GM18505 (cell line): Measurements from ENCODE around the gene COPRS.
"Not testable (repeated sequence)": the region's sequence is repeated elsewhere in the genome, so short reads cannot be mapped to it uniquely, and the experiment has no call there.

Experiments
- ATAC-seq: cut with Tn5 transposase; IDR thresholded peaks from one replicate; pipeline ENCODE4 v1.9.1; 2021; ENCODE audit not compliant: unreplicated experiment
- POLR2A ChIP-seq: IDR thresholded peaks from 4 replicates; pipeline ENCODE4 v1.6.1; 2011; ENCODE audit warnings: borderline replicate concordance; ENCODE audit not compliant: insufficient read depth, insufficient read length; ENCODE audit errors: extremely low read depth

COPRS gene

DNA sequence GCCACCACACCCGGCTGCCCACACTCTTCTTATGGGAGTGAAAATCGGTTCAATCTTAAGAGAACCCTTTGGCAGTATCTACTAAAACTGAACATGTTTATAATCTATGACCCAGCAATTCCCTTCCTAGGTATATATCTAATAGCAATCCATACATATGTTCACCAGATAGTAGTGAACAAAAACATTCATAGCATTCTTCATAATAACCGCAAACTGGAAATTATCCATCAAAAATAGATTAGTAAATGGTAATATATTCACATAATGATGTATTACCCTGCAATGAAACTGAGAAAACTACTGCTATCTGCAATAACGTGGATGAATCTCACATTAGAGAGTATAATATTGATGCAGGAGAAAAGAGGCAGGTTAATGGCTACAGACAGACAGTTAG lies 23.1 kb downstream of the COPRS start:
- no peak for ATAC-seq
- no peak for TF ChIP-seq POLR2A

DNA sequence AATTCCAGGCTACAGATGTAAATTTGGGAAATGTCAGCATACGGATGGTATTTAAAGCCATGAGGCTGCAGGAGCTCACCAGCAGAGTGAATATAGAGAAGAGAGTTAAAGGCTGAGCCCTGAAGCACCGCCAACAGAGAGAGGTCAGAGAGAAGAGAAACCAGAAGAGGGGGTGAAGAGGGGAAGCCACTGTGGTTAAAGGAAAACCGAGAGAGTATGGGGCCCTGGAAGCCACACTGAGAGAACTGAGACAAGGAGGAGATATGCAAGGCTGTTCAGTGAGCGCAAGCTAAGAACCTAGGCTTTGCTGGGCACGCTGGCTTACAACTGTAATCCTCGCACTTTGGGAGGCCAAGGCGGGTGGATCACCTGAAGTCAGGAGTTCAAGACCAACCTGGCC lies 24.6 kb downstream of the COPRS start:
- ATAC-seq = peak; percentile 62

DNA sequence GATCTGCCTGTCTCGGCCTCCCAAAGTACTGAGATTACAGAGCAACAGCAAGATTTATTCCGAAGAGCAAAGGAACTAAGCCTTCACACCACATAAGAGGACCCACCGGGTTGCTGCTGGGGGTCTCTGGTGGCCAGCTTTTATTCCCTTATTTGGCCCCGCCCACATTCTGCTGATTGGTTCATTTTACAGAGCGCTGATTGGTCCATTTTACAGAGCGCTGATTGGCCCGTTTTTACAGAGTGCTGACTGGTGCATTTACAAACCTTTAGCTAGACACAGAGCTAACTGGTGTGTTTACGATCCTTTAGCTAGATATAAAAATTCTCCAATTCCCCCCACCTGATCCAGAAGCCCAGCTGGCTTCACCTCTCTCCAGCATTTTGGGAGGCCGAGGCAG lies 26.3 kb downstream of the COPRS start:
- ATAC-seq = no peak

More for the DNA sequence above, 24.6 kb downstream of the COPRS start:
- TF ChIP-seq POLR2A = no peak

DNA sequence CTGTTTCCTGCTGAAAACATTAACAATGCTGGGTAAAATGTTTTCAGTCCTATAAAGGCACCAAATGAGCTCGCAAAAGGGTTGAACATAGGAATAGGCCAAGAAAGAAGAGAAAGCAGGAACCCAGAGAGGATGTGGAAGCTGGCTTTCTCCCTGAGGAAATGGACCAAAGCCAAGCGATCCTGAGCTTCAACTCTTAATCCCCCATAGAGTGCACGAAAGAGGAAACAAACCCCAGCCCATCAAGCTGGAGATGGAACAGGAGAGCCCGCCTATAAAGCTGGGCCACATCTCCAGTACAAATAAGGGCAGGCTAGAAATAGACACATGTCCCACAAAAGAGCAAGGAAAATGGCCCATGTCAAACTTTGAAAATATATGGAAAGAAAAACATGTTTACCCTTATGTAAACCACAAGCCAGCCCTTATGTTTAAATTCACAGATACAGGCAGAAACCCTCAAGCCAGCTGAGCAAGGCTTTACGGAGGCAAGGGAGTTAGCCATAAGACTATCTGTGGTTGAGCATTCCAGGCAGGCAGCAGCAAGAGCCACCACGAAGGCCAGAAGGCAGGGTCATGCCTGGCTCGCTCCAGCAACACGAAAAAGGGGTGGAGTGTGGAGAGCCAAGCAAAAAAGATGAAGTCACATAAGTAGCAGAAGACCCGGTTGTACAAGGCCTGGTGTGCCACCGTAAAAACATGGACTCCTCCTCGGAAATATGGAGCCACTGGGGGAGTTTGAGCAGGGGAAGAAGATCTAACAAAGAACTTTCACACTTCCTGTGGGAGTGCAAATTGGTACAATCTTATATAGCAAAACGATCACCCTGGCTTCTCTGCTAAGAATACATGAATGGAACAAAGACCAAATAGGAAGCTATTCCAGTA lies 27.8 kb downstream of the COPRS start:
- ATAC-seq = no peak
- no peak for TF ChIP-seq POLR2A

More for the DNA sequence above, 26.3 kb downstream of the COPRS start:
- TF ChIP-seq POLR2A = no peak

DNA sequence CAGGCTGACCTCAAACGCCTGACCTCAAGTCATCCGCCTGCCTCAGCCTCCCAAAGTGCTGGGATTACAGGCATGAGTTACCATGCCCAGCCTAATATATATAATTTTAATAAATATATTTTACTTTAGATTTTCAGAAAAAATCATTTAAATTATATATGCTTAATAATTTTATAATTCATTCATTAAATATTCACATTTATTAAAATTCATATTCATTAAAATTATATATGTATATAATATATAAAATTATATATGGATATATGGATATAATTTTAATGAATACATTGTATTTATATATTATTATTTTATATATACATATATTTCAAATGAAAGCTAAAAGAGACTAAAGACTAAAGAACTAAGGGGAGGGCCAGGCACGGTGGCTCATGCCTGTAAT lies 29.4 kb downstream of the COPRS start:
- ATAC-seq = no peak
- TF ChIP-seq POLR2A = no peak

DNA sequence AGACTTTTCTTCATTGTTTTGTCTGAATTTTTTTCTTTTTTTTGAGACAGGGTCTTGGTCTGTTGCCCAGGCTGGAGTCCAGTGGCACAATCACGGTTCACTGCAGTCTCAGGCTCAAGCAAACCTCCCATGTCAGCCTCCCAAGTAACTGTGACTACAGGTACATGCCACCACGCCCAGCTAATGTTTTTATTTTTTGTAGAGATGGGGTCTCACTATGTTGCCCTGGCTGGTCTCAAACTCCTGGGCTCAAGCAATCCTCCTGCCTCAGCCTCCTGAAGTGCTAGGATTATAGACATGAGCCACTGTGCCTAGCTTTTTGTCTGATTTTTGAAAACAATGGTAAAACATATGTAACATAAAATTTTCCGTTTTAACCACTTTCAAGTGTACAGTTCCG lies 30.1 kb downstream of the COPRS start:
- ATAC-seq = not testable (repeated sequence)

DNA sequence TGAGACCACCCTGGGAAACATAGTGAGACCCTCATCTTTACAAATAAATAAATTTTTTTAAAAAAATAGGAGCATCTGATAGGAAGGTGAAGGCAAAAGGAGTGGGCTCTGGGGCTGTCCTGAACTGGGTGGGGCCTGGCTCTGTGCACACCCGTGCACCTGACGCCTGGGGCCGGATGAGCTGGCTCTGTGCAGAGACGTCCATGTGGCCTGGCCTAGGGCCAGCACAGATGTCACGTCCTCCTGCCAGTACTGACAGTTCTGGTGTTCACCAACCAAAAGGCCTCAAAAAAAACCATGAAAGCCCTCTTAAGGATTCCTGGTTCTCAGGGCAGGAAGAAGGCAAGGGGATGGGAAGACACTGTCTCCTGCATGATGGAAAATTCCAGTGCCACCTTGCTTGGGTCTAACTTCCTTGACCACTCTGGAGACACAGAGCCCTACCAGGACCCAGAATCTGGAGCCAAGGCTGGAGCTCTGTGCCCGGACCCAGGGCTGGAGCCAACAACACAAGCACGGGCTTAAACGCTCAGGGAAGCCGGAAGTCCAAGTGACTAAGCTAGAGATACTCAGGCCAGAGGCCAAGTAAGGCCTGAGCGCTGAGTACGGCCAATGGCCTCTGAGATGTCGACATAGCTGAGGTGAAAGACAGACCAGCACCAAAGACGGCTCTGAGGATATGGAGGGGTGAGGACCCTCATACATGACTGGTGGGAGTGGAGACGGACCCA lies 32.9 kb downstream of the COPRS start:
- ATAC-seq = no peak
- TF ChIP-seq POLR2A = no peak

DNA sequence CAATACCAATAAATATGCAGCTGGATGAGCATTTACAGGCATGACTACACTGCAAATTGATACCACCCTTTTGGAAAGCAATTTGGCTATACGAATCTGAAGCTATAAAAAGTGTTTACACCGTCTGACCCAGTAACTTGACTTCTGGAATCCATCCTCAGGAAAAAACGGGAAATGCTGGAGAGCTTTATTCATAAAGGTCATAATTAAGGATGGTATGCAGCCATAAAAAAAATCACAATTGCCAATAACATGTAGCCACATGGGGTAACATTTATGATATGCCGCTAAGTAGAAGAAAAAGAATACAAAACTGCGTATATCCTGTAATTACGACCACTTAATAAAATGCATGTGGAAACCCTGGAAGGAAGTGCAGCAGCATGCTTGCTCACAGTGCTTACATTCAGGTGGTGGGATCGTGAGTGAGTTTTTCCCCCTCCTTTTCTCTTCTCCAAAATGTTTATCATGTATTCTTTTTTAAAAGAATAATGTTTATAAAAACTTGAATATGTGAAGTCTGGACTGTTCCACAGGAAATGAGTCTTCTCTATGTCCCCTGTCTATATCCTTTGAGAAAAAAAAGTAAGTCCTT lies 34.2 kb downstream of the COPRS start:
- TF ChIP-seq POLR2A = no peak
- ATAC-seq = no peak

DNA sequence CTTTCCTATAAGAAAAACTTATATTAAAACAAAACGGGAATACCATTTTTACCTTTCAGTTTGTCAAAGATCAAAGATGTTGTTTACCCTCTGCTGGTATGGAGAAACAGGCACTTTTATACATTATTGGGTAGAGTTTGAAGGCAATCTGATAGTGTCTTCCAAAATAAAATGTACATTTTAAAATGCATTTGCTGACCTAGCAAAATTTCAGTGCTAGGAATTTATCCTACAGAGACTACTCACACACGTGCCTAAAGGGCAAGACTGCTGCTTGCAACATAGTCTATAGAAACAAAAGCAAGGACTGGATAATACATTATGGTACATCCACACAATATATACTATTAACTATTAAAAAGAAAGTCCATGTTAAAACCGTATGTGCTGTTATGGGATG lies 36.0 kb downstream of the COPRS start:
- no peak for TF ChIP-seq POLR2A
- no peak for ATAC-seq

DNA sequence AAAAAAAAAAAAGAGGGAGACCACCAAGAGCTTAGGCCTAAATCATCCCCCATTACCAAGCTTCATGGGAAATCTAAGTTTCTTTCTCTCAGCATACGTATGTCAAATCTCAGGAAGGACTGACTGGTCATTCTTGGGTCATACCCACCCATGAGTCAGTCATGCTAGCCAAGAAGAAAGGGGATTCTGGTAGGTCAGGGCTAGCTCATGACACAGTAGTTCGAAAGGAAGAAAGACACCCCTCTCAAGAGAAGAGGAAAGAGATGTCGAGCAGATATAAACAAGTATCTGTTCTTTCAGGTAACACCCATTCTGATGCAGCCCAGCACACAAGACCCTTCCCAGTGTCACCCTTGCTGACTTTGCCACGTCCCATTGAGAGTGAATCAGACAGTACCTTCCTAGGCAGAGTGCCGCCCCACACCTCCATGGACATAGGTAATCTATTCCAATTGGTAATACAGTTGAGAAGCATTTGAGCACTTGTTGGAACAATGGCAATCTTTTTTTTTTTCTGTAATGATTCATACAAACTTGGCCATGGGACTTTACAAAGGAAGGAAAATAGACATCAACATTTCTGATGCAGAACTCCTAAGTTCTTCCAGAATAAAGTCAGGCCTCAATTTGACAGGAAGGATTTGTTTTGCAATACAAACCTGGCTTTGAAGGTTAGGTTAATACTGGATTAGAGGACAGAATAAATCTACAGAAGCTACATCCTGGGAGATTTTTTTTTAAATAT lies 38.2 kb downstream of the COPRS start:
- no peak for TF ChIP-seq POLR2A
- no peak for ATAC-seq

DNA sequence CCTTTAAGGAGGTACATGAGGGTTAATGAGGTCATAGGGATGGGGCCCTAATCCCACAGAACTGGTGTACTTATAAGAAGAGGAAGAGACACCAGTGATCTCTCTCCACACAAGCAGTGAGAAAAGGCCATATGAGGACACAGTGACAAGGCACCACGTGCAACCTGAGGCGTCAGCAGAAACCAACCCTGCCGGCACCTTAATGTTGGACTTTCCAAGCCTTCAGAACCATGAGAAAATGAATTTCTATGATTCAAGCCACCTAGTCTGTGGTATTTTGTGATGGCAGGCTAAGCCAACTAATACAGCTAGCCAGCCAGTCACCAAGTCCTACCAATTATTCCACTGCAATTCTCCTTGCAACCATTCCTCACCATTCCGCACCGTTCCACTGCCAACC lies 39.5 kb downstream of the COPRS start:
- no peak for ATAC-seq
- no peak for TF ChIP-seq POLR2A

DNA sequence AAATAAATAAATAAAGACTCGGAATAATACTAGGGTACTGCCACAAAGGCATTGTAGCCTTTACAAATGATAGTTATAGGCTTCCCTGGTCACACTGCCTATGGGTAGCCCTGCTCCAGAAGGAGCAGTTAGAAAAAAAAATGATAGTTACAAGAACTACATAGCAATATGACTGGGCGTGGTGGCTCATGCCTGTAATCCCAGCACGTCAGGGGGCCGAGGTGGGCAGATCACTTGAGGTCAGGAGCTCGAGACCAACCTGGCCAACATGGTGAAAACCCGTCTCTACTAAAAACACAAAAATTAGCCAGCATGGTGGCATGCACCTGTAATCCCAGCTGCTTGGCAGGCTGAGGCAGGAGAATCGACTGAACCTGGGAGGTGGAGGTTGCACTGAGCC lies 40.2 kb downstream of the COPRS start:
- ATAC-seq = not testable (repeated sequence)

DNA sequence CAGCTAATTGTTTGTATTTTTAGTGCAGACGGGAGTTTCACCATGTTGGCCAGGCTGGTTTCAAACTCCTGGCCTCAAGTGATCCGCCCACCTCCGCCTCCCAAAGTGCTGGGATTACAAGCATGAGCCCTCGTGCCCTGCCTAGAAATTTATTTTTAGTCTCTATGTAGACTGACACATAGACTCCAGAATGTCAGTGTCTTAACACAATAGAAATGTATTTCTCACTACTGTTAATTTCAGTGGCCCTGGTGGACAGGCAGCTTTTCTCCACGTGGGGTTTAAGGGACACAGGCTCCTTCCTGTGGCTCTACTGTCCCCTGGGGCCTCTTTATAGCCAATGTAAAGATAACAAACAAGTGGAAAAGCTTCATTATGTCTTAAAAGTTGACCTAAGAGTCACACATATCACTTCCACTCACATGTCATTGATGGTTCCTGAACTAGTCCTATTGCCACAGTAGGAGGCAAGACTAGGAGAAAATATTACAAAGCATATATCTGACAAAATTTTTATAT lies 43.8 kb downstream of the COPRS start:
- no peak for ATAC-seq
- TF ChIP-seq POLR2A = no peak
